SU-DHL-6 (cell line): Measurements from ENCODE around the gene CLTCL1.

Experiments
- EZH2phosphoT487 ChIP-seq: fragments of 200-600 bp; sonication (generic), shearing (Covaris generic); conservative IDR thresholded peaks from 2 replicates; pipeline ENCODE4 v1.6.1; 2018; ENCODE audit warnings: mild to moderate bottlenecking, antibody characterized with exemption, low read length, moderate library complexity, mixed read lengths
- TF ChIP-seq, protein P1 (sequence below): fragments of 200-600 bp; sonication (generic); IDR thresholded peaks from one replicate; pipeline ENCODE4 v1.5.1; 2017; ENCODE audit warnings: antibody characterized with exemption, mild to moderate bottlenecking, low read length, moderate library complexity; ENCODE audit not compliant: insufficient read depth, poor library complexity, severe bottlenecking

DNA sequence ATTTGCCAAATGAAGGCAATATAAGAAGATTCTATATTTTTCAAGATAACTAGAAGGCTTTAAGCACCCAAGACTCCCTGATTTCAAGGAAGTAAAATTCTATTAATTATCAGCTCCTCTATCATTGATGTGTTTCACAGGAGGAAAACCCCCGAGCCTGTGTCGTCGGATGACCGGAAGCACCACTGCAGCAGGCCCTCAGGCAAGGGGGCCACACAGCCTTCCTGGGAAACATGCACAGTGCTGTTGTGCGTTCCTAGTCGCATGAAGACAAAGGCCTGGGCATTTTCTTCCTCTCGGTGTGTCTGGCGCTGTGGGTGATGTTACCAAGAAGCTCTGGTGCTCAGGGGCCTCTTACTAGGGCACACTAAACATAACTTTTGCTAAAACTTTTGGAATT is 16.4 kb downstream of the CLTCL1 start:
- TF ChIP-seq EZH2phosphoT487: no peak
- TF ChIP-seq, protein P1, sequence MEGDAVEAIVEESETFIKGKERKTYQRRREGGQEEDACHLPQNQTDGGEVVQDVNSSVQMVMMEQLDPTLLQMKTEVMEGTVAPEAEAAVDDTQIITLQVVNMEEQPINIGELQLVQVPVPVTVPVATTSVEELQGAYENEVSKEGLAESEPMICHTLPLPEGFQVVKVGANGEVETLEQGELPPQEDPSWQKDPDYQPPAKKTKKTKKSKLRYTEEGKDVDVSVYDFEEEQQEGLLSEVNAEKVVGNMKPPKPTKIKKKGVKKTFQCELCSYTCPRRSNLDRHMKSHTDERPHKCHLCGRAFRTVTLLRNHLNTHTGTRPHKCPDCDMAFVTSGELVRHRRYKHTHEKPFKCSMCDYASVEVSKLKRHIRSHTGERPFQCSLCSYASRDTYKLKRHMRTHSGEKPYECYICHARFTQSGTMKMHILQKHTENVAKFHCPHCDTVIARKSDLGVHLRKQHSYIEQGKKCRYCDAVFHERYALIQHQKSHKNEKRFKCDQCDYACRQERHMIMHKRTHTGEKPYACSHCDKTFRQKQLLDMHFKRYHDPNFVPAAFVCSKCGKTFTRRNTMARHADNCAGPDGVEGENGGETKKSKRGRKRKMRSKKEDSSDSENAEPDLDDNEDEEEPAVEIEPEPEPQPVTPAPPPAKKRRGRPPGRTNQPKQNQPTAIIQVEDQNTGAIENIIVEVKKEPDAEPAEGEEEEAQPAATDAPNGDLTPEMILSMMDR: no peak
